HG03045 (cell line): ENCODE data around the gene ZP1.

Source experiments
- ATAC-seq: cut with Tn5 transposase; IDR thresholded peaks from one replicate; pipeline ENCODE4 v1.9.1; 2021; ENCODE audit warnings: mild to moderate bottlenecking, moderate library complexity; ENCODE audit not compliant: unreplicated experiment

ZP1 gene

GRCh38 chr11:60844045-60844869 is 23.1 kb upstream of the ZP1 start:
- no peak for ATAC-seq

GRCh38 chr11:60844870-60845221 is 22.5 kb upstream of the ZP1 start:
- ATAC-seq: no peak

- ATAC-seq: no peak
Measured at GRCh38 chr11:60845338-60845737, 22.0 kb upstream of the ZP1 start.

GRCh38 chr11:60847281-60847680 is 20.1 kb upstream of the ZP1 start:
- no peak for ATAC-seq

GRCh38 chr11:60847896-60848295 is 19.4 kb upstream of the ZP1 start:
- ATAC-seq: no peak

- no peak for ATAC-seq
Measured at GRCh38 chr11:60848714-60849151, 18.6 kb upstream of the ZP1 start.

- no peak for ATAC-seq
Measured at GRCh38 chr11:60849641-60850520, 17.5 kb upstream of the ZP1 start.

- no peak for ATAC-seq
Measured at GRCh38 chr11:60851327-60852104, 15.8 kb upstream of the ZP1 start.

GRCh38 chr11:60852117-60852981 is 15.0 kb upstream of the ZP1 start:
- no peak for ATAC-seq

GRCh38 chr11:60852982-60853950 is 14.1 kb upstream of the ZP1 start:
- ATAC-seq: no peak

GRCh38 chr11:60854140-60854846 is 13.0 kb upstream of the ZP1 start:
- no peak for ATAC-seq

- no peak for ATAC-seq
Measured at GRCh38 chr11:60854847-60855725, 12.3 kb upstream of the ZP1 start.

- no peak for ATAC-seq
Measured at GRCh38 chr11:60855726-60856633, 11.4 kb upstream of the ZP1 start, which contains the start of gene PTGDR2. Gene PTGDR2, minus strand, starts transcription at chr11:60855950. Its CDS starts 2,228 bp downstream, at chr11:60853722.

GRCh38 chr11:60857378-60858232 is 9.7 kb upstream of the ZP1 start:
- no peak for ATAC-seq

- ATAC-seq: no peak
Measured at GRCh38 chr11:60858236-60858635, 9.1 kb upstream of the ZP1 start.
